GM04504 (cell line): ENCODE results near the gene C10orf67.
"Not testable (repeated sequence)": the region's sequence is repeated elsewhere in the genome, so short reads cannot be mapped to it uniquely, and the experiment has no call there.

Experiments
- DNase-seq: peaks from one replicate; pipeline ENCODE4 v3.0.0-alpha.2; 2012; ENCODE audit warnings: low read depth

C10orf67 gene

GRCh38 chr10:23263441-23264164, 81.0 kb downstream of the C10orf67 start:
- no peak for DNase-seq

- DNase-seq: no peak
These were observed 81.7 kb downstream of the C10orf67 start for GRCh38 chr10:23262928-23263327.

- DNase-seq: no peak
These were observed 86.1 kb downstream of the C10orf67 start for GRCh38 chr10:23258516-23258915.

- DNase-seq: no peak
These were observed 90.8 kb downstream of the C10orf67 start for GRCh38 chr10:23253780-23254179.

DNA sequence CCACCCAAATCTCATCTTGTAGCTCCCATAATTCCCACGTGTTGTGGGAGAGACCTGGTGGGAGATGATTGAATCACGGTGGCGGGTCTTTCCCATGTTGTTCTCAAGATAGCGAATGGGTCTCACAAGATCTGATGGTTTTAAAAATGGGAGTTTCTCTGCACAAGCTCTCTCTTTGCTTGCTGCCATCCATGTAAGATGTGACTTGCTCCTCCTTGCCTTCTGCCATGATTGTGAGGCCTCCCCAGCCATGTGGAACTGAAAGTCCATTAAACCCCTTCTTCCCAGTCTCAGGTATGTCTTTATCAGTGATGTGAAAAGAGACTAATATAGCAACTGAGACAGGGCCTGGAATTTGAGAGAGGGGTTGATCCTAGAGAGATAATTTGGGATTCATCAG, 91.7 kb downstream of the C10orf67 start:
- not testable (repeated sequence) for DNase-seq

DNA sequence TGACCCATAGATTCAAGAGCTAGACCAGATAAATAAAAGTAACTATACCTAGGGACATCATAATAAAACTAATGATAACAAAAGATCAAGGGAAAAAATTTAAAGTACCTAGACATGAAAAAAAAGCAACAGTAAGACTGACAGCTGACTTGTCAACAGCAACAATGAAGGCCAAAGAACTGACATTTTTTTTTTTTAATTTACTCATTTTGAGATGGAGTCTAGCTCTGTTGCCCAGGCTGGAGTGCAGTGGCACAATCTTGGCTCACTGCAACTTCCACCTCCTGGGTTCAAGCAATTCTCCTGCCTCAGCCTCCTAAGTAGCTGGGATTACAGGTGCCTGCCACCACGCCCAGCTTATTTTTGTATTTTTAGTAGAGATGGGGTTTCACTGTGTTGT, 102.8 kb downstream of the C10orf67 start:
- DNase-seq: not testable (repeated sequence)

GRCh38 chr10:23238015-23238414, 106.6 kb downstream of the C10orf67 start:
- no peak for DNase-seq

- no peak for DNase-seq
These were observed 114.0 kb downstream of the C10orf67 start for GRCh38 chr10:23230582-23230981.

GRCh38 chr10:23217471-23217870, 127.1 kb downstream of the C10orf67 start:
- no peak for DNase-seq

DNA sequence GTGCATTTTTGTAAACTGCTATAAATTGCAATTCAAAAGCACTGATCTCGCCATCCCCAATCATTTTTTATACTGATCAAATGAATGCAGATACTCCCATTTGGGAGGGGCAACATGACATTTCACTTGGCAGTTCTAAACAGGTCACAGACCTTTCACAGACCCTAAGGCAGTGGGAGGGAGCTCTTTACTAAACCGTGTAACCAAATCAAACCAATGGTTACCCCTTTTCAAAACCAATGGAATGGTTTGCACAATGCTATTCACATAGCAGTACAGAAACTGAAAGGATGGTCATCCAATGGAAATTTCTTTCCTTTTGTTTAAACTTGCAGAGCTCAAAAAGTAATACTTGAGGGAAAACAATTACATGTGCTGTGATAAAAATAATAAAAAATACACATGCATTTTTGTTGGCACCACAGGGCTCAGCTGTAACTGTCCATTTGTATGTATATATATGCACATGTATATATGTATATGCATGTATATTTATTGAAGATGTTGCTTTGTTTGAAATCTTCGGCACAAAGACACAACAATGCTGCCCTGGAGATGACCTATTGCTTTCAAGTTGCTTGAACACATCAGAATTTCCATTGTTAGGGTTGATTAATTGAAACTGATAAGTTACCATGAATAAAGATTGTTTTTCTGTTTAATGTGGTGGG, 138.5 kb downstream of the C10orf67 start:
- no peak for DNase-seq

DNA sequence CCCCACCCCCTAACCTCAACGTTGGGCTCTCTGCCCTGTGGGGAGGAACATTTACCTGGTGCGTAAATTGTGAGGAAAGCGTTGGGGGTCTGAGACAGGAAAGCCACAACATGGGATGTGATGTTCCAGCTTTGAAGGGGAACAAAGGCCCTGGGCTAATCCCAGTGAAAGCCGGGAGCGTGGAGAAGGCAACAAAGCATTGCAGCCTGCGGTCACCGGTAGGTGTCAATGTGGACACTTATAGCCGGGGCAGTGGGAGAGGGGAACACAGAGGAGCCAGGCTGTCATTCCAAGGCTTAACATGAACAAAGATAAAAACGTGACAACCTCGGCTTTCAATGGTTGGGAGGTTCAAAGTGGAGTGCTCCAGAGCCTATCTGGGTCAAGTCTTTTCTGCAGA, 139.8 kb downstream of the C10orf67 start:
- no peak for DNase-seq

DNA sequence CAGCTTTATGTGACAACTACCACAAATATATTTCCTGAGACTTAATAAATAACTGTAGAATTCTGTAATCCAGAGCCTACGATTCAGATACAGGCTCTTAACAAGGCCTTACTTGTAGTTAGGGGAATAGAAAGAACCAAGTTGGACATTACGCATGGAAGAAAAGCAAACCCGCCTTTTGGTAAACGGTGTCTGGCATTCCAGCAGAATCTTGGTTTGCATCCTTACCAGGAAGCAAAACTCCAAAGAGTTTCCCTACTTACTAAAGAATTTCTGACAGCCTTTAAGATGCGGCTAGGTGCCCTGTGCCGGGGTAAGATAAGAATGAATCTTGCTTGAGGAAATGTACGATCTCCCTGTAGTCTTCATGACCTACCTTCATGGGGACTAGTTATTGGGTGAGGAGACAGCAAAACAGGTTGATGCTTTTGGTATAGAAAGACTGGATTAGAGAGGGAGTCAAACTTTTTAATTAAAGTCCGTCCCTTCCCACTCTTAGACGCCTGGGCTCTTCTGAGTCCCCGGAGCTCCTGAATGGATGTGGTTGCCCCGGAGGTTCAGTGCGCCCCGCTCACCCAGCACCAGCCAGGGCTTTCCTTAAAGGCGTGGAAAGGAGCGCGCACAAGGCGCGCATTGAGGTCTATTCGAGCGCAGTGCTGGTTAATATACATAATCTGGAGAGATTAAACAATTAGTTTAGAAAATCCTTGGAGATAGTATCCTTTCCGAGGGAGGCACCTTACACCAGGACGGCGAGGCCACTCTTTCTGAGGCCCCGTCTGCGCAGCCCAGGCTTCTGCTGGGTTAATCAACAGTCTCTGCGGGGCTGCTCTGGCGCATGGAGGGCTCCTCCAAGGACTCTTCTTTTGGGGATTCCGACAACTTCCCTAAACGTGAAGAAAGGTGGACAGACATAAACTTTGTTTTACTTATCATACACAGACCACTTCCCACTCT, 140.9 kb downstream of the C10orf67 start:
- DNase-seq: no peak

DNA sequence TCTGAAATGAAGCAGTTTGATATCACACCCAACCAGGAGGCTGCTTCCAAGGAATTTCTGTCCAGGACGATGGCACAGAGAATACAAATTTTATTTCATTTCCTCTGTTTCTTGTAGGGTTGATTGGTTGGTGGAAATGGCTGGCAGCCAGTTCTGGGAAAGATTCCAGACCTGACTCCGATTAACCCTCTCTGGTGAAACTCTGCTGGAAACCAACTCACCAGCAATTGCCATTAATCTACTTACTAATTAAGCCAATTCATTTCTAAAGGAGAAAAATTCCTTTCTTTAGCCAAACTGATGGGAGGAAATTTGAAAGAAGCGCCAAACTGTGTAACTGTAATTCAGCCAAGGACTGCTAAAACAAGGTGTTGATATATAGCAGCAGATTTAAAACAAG, 141.8 kb downstream of the C10orf67 start:
- no peak for DNase-seq

GRCh38 chr10:23201837-23202236, 142.8 kb downstream of the C10orf67 start:
- DNase-seq: no peak

- no peak for DNase-seq
These were observed 143.5 kb downstream of the C10orf67 start for GRCh38 chr10:23200997-23201652.

DNA sequence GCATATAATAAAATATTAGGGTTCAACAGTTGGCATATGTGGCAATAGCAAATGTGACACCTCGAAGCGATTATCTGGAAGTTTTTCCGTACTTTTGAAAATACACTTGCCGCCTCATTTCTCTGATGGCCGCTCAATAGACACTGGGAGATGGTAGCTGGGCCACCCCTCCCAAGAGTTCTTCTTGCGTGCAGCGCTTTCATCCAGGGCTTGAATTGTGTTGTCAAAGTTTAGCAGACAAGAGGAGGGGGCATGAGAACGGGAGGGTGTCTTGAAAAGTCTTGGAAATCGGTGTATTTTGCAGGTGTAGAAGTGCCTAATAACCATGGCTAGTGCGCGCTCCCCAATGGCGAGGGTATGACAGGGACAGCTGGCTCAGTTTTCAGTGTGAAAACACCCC, 144.0 kb downstream of the C10orf67 start:
- DNase-seq: no peak

DNA sequence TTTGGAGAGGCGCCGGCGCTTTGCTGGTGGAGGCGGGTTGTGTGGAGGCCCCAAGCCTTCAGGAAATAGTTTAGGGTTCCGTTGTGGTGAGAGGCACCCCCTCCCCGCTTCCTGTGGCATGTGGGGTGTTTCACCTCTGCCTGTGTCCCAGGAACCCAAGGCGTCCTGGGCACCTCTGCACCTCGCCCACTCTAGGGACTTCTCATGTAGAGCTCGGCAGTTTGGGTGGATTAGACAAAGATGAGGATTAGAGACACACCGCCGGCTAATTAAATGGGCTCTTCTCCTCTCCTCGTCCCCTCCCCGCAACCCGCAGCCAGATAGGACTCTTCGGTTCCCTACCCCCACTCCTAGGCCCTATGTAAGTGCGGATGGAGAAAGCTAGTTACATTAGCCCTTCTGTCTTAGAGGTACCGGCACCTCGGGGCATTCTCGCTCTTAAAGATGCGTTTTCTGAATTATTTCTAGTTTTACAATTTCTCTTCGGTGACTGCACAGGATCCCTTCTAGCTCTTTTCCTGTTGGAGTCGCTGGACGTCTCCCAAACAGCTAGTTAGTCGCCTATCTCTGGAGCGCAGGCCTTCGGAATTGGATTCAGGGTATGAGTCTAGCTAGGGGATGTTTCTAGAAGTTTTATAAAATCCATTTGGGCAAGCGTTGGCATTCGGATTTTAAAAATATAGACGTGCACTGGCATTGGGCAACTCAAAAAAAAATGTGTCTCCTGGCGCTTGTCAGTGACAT, 144.7 kb downstream of the C10orf67 start:
- DNase-seq: no peak

- no peak for DNase-seq
These were observed 145.4 kb downstream of the C10orf67 start for GRCh38 chr10:23198940-23199767.

DNA sequence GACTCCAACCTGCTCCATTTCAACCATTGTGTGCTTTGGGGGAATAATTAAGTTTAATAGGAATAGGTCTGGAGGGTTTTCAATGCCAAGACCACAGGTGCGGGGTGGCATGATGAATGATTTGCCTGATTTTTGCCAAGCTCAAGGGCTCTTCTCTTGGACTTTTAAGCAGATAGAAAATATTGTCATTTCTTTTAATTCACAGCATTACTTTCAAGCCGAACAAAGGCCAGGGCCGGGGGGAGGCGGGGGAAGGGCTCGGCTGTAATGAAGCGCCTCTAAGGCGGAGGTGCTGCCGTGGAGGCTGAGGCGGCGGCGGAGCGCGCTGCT, 146.0 kb downstream of the C10orf67 start:
- DNase-seq: no peak

DNA sequence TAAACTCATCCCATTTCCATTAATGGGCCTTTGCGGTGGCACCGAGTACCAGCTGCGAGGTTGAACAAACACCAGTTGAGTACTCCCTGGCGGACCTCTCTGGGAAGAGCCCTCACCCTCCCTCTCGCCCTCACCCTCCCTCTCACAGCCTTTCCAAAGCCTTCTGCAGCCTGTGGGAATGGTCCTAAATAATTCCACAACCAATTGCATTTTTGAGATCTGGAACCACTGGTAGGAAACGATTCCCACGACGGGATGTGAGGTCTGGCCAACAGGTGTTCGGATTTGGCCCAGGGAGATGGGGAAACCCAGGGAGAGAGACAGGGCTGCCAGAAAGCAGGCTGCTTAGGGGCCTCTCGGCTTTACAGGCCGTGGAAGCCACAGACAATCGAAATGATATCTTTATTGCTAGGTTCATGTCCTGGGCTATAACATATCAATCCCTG, 147.2 kb downstream of the C10orf67 start:
- no peak for DNase-seq

DNA sequence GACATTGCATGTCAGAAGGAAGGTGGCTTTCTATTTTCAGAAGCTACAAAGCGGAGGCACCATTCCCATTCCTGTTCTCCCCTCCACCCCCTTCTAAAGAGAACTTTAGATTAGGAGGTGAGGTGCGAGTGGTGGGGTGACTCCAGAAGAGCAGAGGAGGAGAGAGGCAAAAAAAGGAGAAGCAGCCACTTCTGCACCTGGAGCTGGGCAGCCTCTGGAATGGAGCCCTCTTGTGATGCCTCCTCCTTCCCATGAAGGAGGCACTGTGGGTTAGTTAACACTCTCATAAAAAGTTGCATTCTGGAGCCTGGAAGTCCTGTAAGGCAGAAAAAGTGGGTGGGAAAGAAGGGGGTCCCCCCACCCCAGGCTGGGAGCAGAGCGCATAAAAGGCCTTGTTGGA, 147.7 kb downstream of the C10orf67 start:
- DNase-seq: no peak
